LNCAP (cell line): ENCODE results near the gene MYO15A.

Experiments
- TF ChIP-seq, protein P1 (sequence below): fragments of 450-650 bp; IDR thresholded peaks from 2 replicates; pipeline ENCODE4 v1.5.1; 2017; ENCODE audit warnings: mild to moderate bottlenecking

Gene MYO15A

DNA sequence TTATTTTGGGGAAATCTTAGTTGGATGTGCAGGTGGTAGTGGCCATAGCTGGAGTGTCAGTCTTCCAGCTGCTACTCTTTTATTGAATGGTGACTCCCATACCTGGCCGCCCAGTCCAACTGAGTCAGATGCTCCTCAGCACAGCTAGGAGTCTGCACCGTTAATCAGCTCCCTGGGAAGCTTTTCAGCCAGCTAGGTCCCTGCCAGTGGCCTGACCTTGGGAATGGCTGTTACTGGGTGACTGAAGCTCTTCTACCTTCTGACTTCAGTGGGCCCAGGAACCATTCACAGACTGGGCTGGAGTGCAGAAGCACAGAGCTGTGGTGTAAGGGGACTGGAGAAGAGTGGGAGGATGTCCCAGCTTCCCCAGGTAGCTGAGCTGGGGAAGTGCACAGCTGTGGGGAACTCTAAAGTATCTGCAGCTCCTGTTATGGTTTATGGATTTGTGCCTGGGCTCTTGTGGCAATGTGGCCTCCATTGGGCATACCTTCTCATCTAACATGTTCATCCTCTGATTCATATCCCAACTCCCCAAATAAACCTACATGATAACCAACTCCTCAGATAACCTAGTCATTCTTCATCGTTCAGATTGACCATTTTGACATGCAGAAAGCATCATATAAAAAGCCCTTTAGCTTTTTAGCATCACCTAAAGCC lies 89.1 kb downstream of the MYO15A start:
- TF ChIP-seq, protein P1, sequence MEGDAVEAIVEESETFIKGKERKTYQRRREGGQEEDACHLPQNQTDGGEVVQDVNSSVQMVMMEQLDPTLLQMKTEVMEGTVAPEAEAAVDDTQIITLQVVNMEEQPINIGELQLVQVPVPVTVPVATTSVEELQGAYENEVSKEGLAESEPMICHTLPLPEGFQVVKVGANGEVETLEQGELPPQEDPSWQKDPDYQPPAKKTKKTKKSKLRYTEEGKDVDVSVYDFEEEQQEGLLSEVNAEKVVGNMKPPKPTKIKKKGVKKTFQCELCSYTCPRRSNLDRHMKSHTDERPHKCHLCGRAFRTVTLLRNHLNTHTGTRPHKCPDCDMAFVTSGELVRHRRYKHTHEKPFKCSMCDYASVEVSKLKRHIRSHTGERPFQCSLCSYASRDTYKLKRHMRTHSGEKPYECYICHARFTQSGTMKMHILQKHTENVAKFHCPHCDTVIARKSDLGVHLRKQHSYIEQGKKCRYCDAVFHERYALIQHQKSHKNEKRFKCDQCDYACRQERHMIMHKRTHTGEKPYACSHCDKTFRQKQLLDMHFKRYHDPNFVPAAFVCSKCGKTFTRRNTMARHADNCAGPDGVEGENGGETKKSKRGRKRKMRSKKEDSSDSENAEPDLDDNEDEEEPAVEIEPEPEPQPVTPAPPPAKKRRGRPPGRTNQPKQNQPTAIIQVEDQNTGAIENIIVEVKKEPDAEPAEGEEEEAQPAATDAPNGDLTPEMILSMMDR, result no peak

DNA sequence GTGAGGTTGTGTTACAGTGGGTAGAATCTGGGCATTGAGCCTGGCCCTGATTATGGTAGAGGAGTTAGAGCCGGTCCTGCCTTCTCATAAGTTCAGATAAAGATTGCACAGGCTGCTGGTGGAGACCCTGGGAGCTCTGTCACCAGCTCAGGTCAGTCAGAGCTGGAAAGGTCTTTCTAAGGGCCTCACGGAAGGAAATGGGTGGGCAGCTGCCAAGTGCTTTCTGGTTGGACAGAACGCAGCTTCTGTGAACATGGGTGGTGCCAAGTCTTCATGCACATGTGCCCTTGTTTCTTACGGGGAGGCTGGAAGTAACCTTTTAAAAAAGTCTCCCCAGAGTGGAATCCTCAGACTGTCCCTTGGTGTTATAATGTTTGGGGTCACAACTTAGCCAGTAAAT lies 90.0 kb downstream of the MYO15A start:
- TF ChIP-seq, protein P1, result no peak

DNA sequence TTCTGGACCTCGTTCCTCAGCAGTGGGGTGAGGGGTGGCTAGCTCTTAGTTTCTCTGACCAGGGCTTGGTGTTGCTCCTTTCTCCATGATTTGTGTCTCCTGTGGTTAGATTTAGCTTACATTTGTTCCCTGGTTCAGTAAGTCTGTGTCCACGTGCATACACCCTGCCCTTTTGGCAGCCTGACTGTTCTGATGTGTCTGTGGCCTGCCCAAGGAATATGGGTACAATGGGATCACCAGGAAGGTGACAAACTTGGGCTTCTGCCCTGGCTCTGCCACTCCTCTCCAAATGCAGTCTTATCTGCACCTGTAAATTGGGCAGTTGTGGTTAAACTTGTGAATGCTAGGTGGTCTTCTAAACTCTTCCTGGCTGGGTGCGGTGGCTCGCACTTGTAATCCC lies 92.6 kb downstream of the MYO15A start:
- TF ChIP-seq, protein P1, result no peak

DNA sequence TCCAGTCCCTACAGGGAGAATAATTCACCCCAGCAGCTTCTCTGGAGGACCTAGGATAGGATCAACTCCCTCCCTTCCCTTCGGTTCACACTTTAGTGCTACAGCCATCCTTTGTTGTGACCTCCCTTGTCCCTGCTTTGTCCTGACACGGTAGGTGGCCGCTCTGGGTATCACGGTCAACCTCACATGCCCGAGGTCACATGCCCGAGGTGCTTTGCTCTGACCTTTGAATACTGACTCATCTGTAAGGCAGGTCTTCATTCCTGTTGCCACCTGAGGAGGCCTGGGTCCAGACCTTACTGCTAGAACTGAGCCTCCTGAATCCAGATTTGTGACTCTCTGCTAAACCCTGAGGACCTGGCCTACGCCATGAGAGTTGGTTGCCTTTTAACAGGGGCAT lies 94.8 kb downstream of the MYO15A start:
- TF ChIP-seq, protein P1, result no peak

DNA sequence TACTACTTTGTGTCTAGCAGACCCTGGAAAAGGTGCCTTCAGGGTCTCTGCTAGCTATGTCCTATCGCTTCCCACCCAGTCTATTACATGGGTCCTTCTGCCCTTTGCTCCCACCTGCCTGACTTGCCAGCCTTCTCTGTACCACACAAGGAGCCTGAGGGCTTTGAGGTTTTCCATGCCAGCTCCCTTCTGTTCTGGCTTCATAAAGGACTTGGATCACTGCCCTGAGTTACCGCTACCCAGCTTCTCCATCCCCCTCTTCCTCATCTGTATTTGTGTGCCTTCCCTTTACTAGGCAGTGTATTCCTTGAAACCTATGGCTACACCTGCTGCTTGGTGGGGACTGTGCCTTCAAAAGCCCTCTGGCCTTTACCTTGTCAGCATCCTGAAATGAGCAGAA lies 97.3 kb downstream of the MYO15A start:
- TF ChIP-seq, protein P1, result no peak

DNA sequence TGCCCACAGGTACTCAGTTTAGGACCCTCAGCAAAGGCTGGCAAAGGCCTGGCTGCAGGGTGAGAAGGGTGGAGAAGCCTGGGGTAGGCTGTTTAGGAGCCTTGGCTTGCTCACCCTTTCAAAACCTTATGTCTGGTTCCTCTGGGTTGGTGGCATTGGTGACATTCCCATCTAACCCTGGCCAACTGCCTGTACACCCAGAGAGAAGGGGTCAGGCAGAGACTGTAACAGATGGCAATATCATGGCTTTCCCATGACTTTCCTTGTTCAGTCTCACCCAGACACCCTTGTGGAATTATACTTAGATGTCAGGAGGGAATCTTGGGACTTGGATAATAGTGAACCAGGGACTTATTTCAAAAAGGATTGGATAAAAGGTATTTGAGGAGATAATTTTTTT lies 98.4 kb downstream of the MYO15A start:
- TF ChIP-seq, protein P1, result no peak

DNA sequence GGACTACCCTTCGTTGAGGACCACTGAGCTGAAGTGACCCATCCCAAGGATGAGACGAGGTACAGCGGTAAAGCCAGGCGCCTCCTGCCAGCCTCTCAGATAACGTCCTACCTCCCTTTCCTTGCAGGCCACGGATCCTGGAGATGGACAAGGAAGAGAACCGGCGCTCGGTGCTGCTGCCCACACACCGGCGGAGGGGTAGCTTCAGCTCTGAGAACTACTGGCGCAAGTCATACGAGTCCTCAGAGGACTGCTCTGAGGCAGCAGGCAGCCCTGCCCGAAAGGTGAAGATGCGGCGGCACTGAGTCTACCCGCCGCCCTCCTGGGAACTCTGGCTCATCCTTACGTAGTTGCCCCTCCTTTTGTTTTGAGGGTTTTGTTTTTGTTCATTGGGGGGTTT lies 99.5 kb downstream of the MYO15A start:
- TF ChIP-seq, protein P1, result no peak
